Keratinocyte (primary cell): Measurements from ENCODE around the gene IQSEC3. TPM values are rescaled to one million over a fixed set of nuclear protein-coding genes. Genes with fewer than 3 reads are reported as not detected.

Experiments used
- DNase-seq: peaks from one replicate; pipeline ENCODE4 v3.0.0-alpha.2; 2011; ENCODE audit warnings: low read depth, missing footprints, low spot score
- FAIRE-seq: peaks from 2 replicates; lab custom pipeline; 2011; peaks lifted over from hg19 to GRCh38; lab: Jason Lieb, UNC
- H2AFZ ChIP-seq: 2 replicates; pipeline ENCODE4 v1.6.0; 2012; ENCODE audit warnings: low read length, control low read depth, inconsistent platforms; ENCODE audit not compliant: control insufficient read depth
- H3K27ac ChIP-seq: 2 replicates; pipeline ENCODE4 v1.5.1; 2011; ENCODE audit warnings: low read length; ENCODE audit not compliant: control insufficient read depth, insufficient read depth
- H3K27me3 ChIP-seq: 3 replicates; pipeline ENCODE4 v1.6.0; 2011; ENCODE audit warnings: low read length; ENCODE audit not compliant: control insufficient read depth, insufficient read depth; ENCODE audit errors: extremely low read depth
- H3K36me3 ChIP-seq, 2 experiments: 2 replicates in 1 of 2; 3 replicates in 1 of 2; pipeline ENCODE4 v1.5.1; 2011; ENCODE audit warnings: low read length in 2 of 2, mild to moderate bottlenecking in 1 of 2; ENCODE audit not compliant: control insufficient read depth in 2 of 2, insufficient read depth in 2 of 2; ENCODE audit errors: extremely low read depth in 1 of 2
- H3K4me1 ChIP-seq: 3 replicates; pipeline ENCODE4 v1.5.1; 2011; ENCODE audit warnings: low read length; ENCODE audit not compliant: control insufficient read depth, insufficient read depth; ENCODE audit errors: extremely low read depth
- H3K4me2 ChIP-seq: 3 replicates; pipeline ENCODE4 v1.6.0; 2011; ENCODE audit warnings: low read depth, low read length; ENCODE audit not compliant: control insufficient read depth, insufficient read depth; ENCODE audit errors: extremely low read depth
- H3K4me3 ChIP-seq, 3 experiments: fragments of 200-600 bp in 1 of 3; sonication (generic) in 1 of 3; 2 replicates in 2 of 3; 3 replicates in 1 of 3; pipeline ENCODE4 v1.5.1; 2011 to 2016; ENCODE audit warnings: low read length in 3 of 3, mild to moderate bottlenecking in 3 of 3, control low read depth in 2 of 3, inconsistent platforms in 1 of 3, low read depth in 1 of 3, mixed read lengths in 1 of 3, mixed run types in 1 of 3, moderate library complexity in 1 of 3; ENCODE audit not compliant: control insufficient read depth in 2 of 3, insufficient read depth in 2 of 3; ENCODE audit errors: extremely low read depth in 1 of 3
- H3K79me2 ChIP-seq: 2 replicates; pipeline ENCODE4 v1.6.0; 2012; ENCODE audit warnings: low read length; ENCODE audit not compliant: control insufficient read depth, insufficient read depth
- H3K9ac ChIP-seq: 3 replicates; pipeline ENCODE4 v1.6.0; 2011; ENCODE audit warnings: low read length; ENCODE audit not compliant: control insufficient read depth, insufficient read depth; ENCODE audit errors: extremely low read depth
- H3K9me1 ChIP-seq: 3 replicates; pipeline ENCODE4 v1.6.0; 2011; ENCODE audit warnings: low read length; ENCODE audit not compliant: control insufficient read depth, insufficient read depth; ENCODE audit errors: extremely low read depth
- H3K9me3 ChIP-seq: 2 replicates; pipeline ENCODE4 v1.5.1; 2012; ENCODE audit warnings: low read depth, low read length; ENCODE audit not compliant: control insufficient read depth
- H4K20me1 ChIP-seq: 3 replicates; pipeline ENCODE4 v1.6.0; 2011; ENCODE audit warnings: low read length; ENCODE audit not compliant: control insufficient read depth, insufficient read depth; ENCODE audit errors: extremely low read depth
- EZH2 ChIP-seq: IDR thresholded peaks from one replicate; pipeline ENCODE4 v1.6.1; 2012; ENCODE audit warnings: inconsistent platforms, mild to moderate bottlenecking, low read length, moderate library complexity
- dilution Hi-C: fragments of 300-500 bp; cut with MboI; formaldehyde crosslinking; loops from one replicate; pipeline ENCODE4 v1.7.0; 2020; ENCODE audit warnings: low sequenced_read_pairs; ENCODE audit not compliant: extremely low pct_ligation_motif_present
- polyA plus RNA-seq, 5 experiments: library from polyadenylated mRNA; depleted of rRNA in 3 of 5; stranded (reverse) in 3 of 5; stranded (forward) in 1 of 5; unstranded in 1 of 5; fragments of >200 nt; gene quantifications; 1 replicate in 1 of 5; 2 replicates in 3 of 5; 3 replicates in 1 of 5; pipeline versions ENCODE4 v1.2.1 to v1.2.3, GENCODE V29; 2011 to 2012; ENCODE audit warnings: missing spikeins in 2 of 5, low read depth in 1 of 5, low replicate concordance in 1 of 5
- TF ChIP-seq, protein P1 (sequence below), 3 experiments: IDR thresholded peaks in 1 of 3; conservative IDR thresholded peaks in 1 of 3; optimal IDR thresholded peaks in 1 of 3; 2 replicates in 2 of 3; 3 replicates in 1 of 3; pipeline versions ENCODE3 to v1.5.1; 2011; ENCODE audit warnings: low read length in 3 of 3, mild to moderate bottlenecking in 3 of 3, moderate library complexity in 2 of 3, control low read depth in 1 of 3, inconsistent platforms in 1 of 3; ENCODE audit not compliant: insufficient read depth in 2 of 3; ENCODE audit errors: extremely low read depth in 1 of 3

Gene IQSEC3
- polyA plus RNA-seq, 1 donor (not counting 4 experiments of a cell fraction or from before 2014, with no cell fraction given): not detected

DNA sequence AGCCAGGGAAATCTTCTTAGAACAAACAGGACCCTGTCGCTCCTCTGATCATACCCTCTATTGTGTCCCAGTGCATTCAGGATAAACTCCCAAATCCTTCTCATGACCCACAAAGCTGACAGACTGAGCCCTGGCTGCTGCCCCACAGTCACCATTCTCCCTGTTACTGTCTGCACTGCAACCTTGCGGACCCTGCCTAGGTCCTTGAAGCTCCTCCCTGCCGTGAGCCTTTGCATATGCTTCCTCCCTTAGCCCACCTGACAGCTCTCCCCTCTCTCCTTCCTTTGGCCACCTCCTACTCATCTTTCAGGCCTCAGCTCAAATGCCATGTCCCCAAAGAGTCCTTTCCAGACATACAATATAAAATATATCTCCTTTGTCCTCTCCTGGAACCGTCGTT lies 85.0 kb downstream of the IQSEC3 start:
- Histone ChIP-seq H3K36me3 (no peaks in the 10 kb centered on the region), H3K4me1 (peaks cover 11% of the 10 kb centered on the region), H3K9me3 (no peaks in the 10 kb centered on the region), H4K20me1 (no peaks in the 10 kb centered on the region), H2AFZ (no peak overlapping the region), H3K4me3 (no peak overlapping the region), H3K9ac (no peak overlapping the region), H3K79me2 (no peaks in the 10 kb centered on the region), H3K9me1 (no peaks in the 10 kb centered on the region), H3K4me2 (no peak overlapping the region), H3K27me3 (no peaks in the 10 kb centered on the region), H3K27ac (no peak overlapping the region)
- dilution Hi-C loops: no loop called here
- TF ChIP-seq, protein P1, sequence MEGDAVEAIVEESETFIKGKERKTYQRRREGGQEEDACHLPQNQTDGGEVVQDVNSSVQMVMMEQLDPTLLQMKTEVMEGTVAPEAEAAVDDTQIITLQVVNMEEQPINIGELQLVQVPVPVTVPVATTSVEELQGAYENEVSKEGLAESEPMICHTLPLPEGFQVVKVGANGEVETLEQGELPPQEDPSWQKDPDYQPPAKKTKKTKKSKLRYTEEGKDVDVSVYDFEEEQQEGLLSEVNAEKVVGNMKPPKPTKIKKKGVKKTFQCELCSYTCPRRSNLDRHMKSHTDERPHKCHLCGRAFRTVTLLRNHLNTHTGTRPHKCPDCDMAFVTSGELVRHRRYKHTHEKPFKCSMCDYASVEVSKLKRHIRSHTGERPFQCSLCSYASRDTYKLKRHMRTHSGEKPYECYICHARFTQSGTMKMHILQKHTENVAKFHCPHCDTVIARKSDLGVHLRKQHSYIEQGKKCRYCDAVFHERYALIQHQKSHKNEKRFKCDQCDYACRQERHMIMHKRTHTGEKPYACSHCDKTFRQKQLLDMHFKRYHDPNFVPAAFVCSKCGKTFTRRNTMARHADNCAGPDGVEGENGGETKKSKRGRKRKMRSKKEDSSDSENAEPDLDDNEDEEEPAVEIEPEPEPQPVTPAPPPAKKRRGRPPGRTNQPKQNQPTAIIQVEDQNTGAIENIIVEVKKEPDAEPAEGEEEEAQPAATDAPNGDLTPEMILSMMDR (optimal IDR thresholded peaks at IDR 0.05 in 1 of 3, IDR thresholded peaks at IDR 0.05 in 1 of 3, conservative IDR thresholded peaks at IDR 0.05 in 1 of 3; ENCODE audit: extremely low read depth in 1 of 3, insufficient read depth in 2 of 3, low read length in 3 of 3): no peak
- TF ChIP-seq EZH2: no peak
- DNase-seq (no peak), FAIRE-seq (no peak)

DNA sequence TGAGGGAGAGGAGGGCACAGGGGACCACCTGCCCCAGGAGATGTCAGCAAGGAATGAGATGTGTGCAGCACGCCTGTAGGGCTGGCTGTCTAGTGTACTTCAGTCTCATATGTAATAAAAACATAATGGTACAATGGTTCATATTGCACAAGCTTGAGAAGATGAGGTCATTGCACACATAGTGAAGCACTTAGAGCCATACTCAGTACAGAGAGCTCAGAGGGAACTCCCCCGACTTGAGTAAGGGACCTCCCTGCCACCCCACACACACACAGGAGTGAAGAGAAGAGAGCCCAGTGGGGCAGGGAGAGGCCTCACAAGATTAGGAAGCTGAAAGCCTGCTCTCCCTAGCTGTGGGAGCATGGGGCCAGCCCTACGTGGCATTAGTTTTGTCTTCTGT lies 85.9 kb downstream of the IQSEC3 start:
- Histone ChIP-seq H3K4me1 (peaks cover 11% of the 10 kb centered on the region), H2AFZ (no peak overlapping the region), H3K4me2 (no peak overlapping the region), H3K27ac (no peak overlapping the region), H4K20me1 (no peaks in the 10 kb centered on the region), H3K4me3 (no peak overlapping the region), H3K9me3 (no peaks in the 10 kb centered on the region), H3K9me1 (no peaks in the 10 kb centered on the region), H3K79me2 (no peaks in the 10 kb centered on the region), H3K27me3 (no peaks in the 10 kb centered on the region), H3K36me3 (no peaks in the 10 kb centered on the region), H3K9ac (no peak overlapping the region)
- TF ChIP-seq, protein P1 (optimal IDR thresholded peaks at IDR 0.05 in 1 of 3, IDR thresholded peaks at IDR 0.05 in 1 of 3, conservative IDR thresholded peaks at IDR 0.05 in 1 of 3; ENCODE audit: extremely low read depth in 1 of 3, insufficient read depth in 2 of 3, low read length in 3 of 3): no peak
- TF ChIP-seq EZH2: no peak
- dilution Hi-C loops: no loop called here
- no peak for FAIRE-seq
- DNase-seq: no peak
